Measurements from ENCODE around the gene DSCAM.

DSCAM gene

DNA sequence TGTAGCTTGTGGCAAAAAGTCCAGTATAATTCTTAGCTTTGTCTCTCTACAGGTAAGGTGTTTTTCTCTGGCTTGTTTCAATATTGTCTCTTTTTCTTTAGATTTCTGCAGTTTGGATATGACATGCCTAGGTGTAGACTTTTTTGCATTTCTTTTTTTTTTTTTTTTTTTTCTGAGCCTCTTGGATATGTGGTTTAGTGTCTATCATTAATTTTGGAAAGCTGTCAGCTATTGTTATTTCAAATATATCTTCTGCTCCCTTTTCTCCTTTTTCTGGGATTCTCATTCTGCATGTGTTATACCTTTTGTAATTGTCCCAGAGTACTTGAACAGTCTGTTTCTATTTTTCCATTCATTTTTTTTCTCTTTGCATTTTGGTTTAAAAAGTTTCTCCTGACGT, 243.2 kb downstream of the DSCAM start:
- Histone ChIP-seq H3K79me2 (ENCODE audit: insufficient read depth, low read length) (no peaks in the 10 kb centered on the region), H3K4me3 (ENCODE audit: insufficient read depth, low read length, poor library complexity, severe bottlenecking) (no peak overlapping the region), H3K4me2 (ENCODE audit: low read depth, low read length, poor library complexity, severe bottlenecking) (no peak overlapping the region), H2AFZ (ENCODE audit: low read depth, low read length, severe bottlenecking) (no peak overlapping the region), H3K9me3 (ENCODE audit: insufficient read depth, low read length) (no peaks in the 10 kb centered on the region), H4K20me1 (ENCODE audit: low read depth, low read length) (no peaks in the 10 kb centered on the region), H3K27ac (ENCODE audit: low read depth, low read length) (no peak overlapping the region), H3K9ac (ENCODE audit: low read length) (no peak overlapping the region), H3F3A (ENCODE audit: insufficient read depth) (no peaks in the 10 kb centered on the region), H3K36me3 (ENCODE audit: low read length) (no peaks in the 10 kb centered on the region), H3K9me2 (replicated peaks; ENCODE audit: insufficient read depth, low read length) (no peaks in the 10 kb centered on the region), H3K27me3 (ENCODE audit: low read length) (no peaks in the 10 kb centered on the region)
- TF ChIP-seq EZH2phosphoT487 (conservative IDR thresholded peaks at IDR 0.05; ENCODE audit: low read length), result no peak
- TF ChIP-seq, protein P1, sequence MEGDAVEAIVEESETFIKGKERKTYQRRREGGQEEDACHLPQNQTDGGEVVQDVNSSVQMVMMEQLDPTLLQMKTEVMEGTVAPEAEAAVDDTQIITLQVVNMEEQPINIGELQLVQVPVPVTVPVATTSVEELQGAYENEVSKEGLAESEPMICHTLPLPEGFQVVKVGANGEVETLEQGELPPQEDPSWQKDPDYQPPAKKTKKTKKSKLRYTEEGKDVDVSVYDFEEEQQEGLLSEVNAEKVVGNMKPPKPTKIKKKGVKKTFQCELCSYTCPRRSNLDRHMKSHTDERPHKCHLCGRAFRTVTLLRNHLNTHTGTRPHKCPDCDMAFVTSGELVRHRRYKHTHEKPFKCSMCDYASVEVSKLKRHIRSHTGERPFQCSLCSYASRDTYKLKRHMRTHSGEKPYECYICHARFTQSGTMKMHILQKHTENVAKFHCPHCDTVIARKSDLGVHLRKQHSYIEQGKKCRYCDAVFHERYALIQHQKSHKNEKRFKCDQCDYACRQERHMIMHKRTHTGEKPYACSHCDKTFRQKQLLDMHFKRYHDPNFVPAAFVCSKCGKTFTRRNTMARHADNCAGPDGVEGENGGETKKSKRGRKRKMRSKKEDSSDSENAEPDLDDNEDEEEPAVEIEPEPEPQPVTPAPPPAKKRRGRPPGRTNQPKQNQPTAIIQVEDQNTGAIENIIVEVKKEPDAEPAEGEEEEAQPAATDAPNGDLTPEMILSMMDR (IDR thresholded peaks at IDR 0.05; ENCODE audit: insufficient read depth, low read length, poor library complexity, severe bottlenecking), result no peak

DNA sequence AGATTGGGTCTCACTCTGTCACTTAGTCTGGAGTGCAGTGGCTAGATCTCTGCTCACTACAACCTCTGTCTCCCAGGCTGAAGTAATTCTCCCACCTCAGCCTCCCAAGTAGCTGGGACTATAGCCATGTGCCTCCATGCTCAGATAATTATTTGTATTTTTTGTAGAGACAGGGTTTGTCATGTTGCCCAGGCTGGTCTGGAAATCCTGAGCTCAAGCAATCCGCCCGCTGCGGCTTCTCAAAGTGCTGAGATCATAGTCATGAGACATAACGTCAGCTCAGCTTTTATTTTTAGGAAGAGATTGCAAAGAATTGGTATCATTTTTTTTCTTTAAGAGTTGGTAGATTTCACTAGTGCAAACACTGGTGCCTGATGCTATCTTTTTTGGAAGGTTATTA, 244.9 kb downstream of the DSCAM start:
- H3K4me2 ChIP-seq (ENCODE audit: low read depth, low read length, poor library complexity, severe bottlenecking), result no peak overlapping the region
- H3K36me3 ChIP-seq (ENCODE audit: low read length), result no peaks in the 10 kb centered on the region
- H3F3A ChIP-seq (ENCODE audit: insufficient read depth), result no peaks in the 10 kb centered on the region
- no peaks in the 10 kb centered on the region for H4K20me1 ChIP-seq (ENCODE audit: low read depth, low read length)
- H3K79me2 ChIP-seq (ENCODE audit: insufficient read depth, low read length), result no peaks in the 10 kb centered on the region
- no peak overlapping the region for H3K9ac ChIP-seq (ENCODE audit: low read length)
- H3K27me3 ChIP-seq (ENCODE audit: low read length), result no peaks in the 10 kb centered on the region
- TF ChIP-seq, protein P1 (IDR thresholded peaks at IDR 0.05; ENCODE audit: insufficient read depth, low read length, poor library complexity, severe bottlenecking), result no peak
- TF ChIP-seq EZH2phosphoT487 (conservative IDR thresholded peaks at IDR 0.05; ENCODE audit: low read length), result no peak
- H3K9me3 ChIP-seq (ENCODE audit: insufficient read depth, low read length), result no peaks in the 10 kb centered on the region
- no peak overlapping the region for H3K27ac ChIP-seq (ENCODE audit: low read depth, low read length)
- H2AFZ ChIP-seq (ENCODE audit: low read depth, low read length, severe bottlenecking), result no peak overlapping the region
- H3K9me2 ChIP-seq (replicated peaks; ENCODE audit: insufficient read depth, low read length), result no peaks in the 10 kb centered on the region
- H3K4me3 ChIP-seq (ENCODE audit: insufficient read depth, low read length, poor library complexity, severe bottlenecking), result no peak overlapping the region

DNA sequence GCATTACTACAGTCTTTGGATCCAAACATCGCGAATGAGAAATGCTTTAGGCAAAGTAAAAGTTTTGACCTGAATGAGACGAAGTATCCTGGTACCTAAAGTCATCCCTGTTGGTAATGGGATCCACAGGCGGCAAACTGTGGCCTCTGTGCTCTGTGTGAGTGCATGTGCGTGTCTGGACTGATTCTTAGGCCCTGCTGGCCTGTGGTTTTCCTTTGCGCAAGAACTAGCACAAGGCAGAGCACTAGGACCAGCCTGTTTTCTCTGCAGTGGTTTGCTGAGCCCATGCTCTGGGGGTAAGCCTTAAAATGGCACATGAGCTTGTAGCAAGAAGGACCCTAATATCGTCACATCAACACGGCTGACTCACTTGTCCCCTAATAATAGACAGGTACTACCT, 251.2 kb downstream of the DSCAM start:
- no peak overlapping the region for H3K27ac ChIP-seq (ENCODE audit: low read depth, low read length)
- H3K36me3 ChIP-seq (ENCODE audit: low read length), result no peaks in the 10 kb centered on the region
- H3K9ac ChIP-seq (ENCODE audit: low read length), result no peak overlapping the region
- H2AFZ ChIP-seq (ENCODE audit: low read depth, low read length, severe bottlenecking), result no peak overlapping the region
- H3K4me3 ChIP-seq (ENCODE audit: insufficient read depth, low read length, poor library complexity, severe bottlenecking), result no peak overlapping the region
- H3K4me2 ChIP-seq (ENCODE audit: low read depth, low read length, poor library complexity, severe bottlenecking), result no peak overlapping the region
- no peaks in the 10 kb centered on the region for H3K9me2 ChIP-seq (replicated peaks; ENCODE audit: insufficient read depth, low read length)
- no peaks in the 10 kb centered on the region for H3K79me2 ChIP-seq (ENCODE audit: insufficient read depth, low read length)
- H3K9me3 ChIP-seq (ENCODE audit: insufficient read depth, low read length), result no peaks in the 10 kb centered on the region
- H3K27me3 ChIP-seq (ENCODE audit: low read length), result no peaks in the 10 kb centered on the region
- TF ChIP-seq, protein P1 (IDR thresholded peaks at IDR 0.05; ENCODE audit: insufficient read depth, low read length, poor library complexity, severe bottlenecking), result no peak
- no peak for TF ChIP-seq EZH2phosphoT487 (conservative IDR thresholded peaks at IDR 0.05; ENCODE audit: low read length)
- H3F3A ChIP-seq (ENCODE audit: insufficient read depth), result no peaks in the 10 kb centered on the region
- no peaks in the 10 kb centered on the region for H4K20me1 ChIP-seq (ENCODE audit: low read depth, low read length)

All from SU-DHL-6 (cell line).